Measurements from ENCODE around the gene POLR1B.

The POLR1B gene

GRCh38 chr2:112577756-112578155 is 35.5 kb downstream of the POLR1B start:
- no peak overlapping the region for H2BK5ac ChIP-seq (ENCODE audit: low read length)
- no peak overlapping the region for H3K4me2 ChIP-seq (ENCODE audit: insufficient read depth, low read length, poor library complexity, severe bottlenecking)
- no peak overlapping the region for H3K4me3 ChIP-seq (ENCODE audit: low read length in 2 of 2)
- H3K4ac ChIP-seq (ENCODE audit: low read length) = no peak overlapping the region
- H3K36me3 ChIP-seq (replicated peaks in 1 of 2; ENCODE audit: control insufficient read depth in 2 of 2, insufficient read depth in 2 of 2, low read length in 2 of 2) = peaks cover 12 to 41% of the 10 kb centered on the region in 2 donors
- H2BK12ac ChIP-seq (ENCODE audit: low read length) = no peak overlapping the region
- no peak overlapping the region for H2AK5ac ChIP-seq (ENCODE audit: low read depth, low read length)
- H3K27ac ChIP-seq (replicated peaks; ENCODE audit: low read length) = no peak overlapping the region
- no peak overlapping the region for H2AFZ ChIP-seq (ENCODE audit: low read length)
- H3K79me1 ChIP-seq (ENCODE audit: low read depth, low read length) = no peaks in the 10 kb centered on the region
- H3K9ac ChIP-seq (ENCODE audit: low read depth, low read length, poor library complexity) = no peak overlapping the region
- H3K18ac ChIP-seq (ENCODE audit: low read length) = no peak overlapping the region
- H3K23ac ChIP-seq (ENCODE audit: low read depth, low read length, poor library complexity) = no peak overlapping the region
- no peaks in the 10 kb centered on the region for H3K9me3 ChIP-seq (replicated peaks in 1 of 2; ENCODE audit: control insufficient read depth in 2 of 2, insufficient read depth in 1 of 2, low read depth in 1 of 2, low read length in 2 of 2)
- H2BK15ac ChIP-seq (ENCODE audit: low read length) = no peak overlapping the region
- no CpG with 5 or more reads among the region's 5 CpGs for WGBS, 2 donors (ENCODE audit: extremely low coverage in 2 of 2, insufficient read length in 2 of 2, insufficient replicate concordance in 1 of 2)
- no peak overlapping the region for H2BK120ac ChIP-seq (ENCODE audit: low read depth, low read length)
- no peaks in the 10 kb centered on the region for H3K27me3 ChIP-seq (ENCODE audit: control insufficient read depth in 3 of 3, insufficient read depth in 3 of 3, low read depth in 1 of 3, low read length in 3 of 3)
- no peak overlapping the region for H4K91ac ChIP-seq (ENCODE audit: low read depth, low read length, poor library complexity)
- DNase-seq (ENCODE audit: low spot score) = no peak
- no peak overlapping the region for H4K8ac ChIP-seq (ENCODE audit: low read depth, low read length)
- H3K14ac ChIP-seq (ENCODE audit: low read length) = no peak overlapping the region
- no peaks in the 10 kb centered on the region for H3K4me1 ChIP-seq (ENCODE audit: control insufficient read depth in 2 of 2, insufficient read depth in 1 of 2, low read depth in 1 of 2, low read length in 2 of 2)

DNA sequence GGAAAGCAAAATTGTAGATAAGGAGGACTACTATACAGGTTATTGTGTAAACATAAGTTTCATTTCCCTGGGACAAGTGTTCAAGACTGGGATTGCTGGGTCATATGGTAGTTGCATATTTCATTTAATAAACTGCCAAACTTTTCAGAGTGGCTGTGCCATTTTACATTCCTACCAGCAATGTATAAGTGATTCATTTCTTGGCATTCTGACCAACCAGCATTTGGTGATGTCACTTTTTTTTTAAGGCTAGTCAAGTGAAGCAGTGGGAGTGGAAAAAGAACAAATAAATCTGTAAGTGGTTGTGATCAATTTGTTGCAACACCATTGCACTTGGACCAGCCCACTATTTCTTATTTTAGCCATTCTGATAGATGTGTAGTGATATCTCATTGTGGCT is 37.0 kb downstream of the POLR1B start:
- H2BK120ac ChIP-seq (ENCODE audit: low read depth, low read length) = no peak overlapping the region
- no peak overlapping the region for H2BK5ac ChIP-seq (ENCODE audit: low read length)
- H3K27me3 ChIP-seq (ENCODE audit: control insufficient read depth in 3 of 3, insufficient read depth in 3 of 3, low read depth in 1 of 3, low read length in 3 of 3) = no peaks in the 10 kb centered on the region
- H3K9me3 ChIP-seq (replicated peaks in 1 of 2; ENCODE audit: control insufficient read depth in 2 of 2, insufficient read depth in 1 of 2, low read depth in 1 of 2, low read length in 2 of 2) = no peaks in the 10 kb centered on the region
- H3K9ac ChIP-seq (ENCODE audit: low read depth, low read length, poor library complexity) = no peak overlapping the region
- H3K36me3 ChIP-seq (replicated peaks in 1 of 2; ENCODE audit: control insufficient read depth in 2 of 2, insufficient read depth in 2 of 2, low read length in 2 of 2) = peaks cover 8 to 28% of the 10 kb centered on the region in 2 donors
- no peak overlapping the region for H3K4me2 ChIP-seq (ENCODE audit: insufficient read depth, low read length, poor library complexity, severe bottlenecking)
- H2BK15ac ChIP-seq (ENCODE audit: low read length) = no peak overlapping the region
- DNase-seq (ENCODE audit: low spot score) = no peak
- H3K4me1 ChIP-seq (ENCODE audit: control insufficient read depth in 2 of 2, insufficient read depth in 1 of 2, low read depth in 1 of 2, low read length in 2 of 2) = peaks cover 3% of the 10 kb centered on the region in 2 donors
- no peak overlapping the region for H3K18ac ChIP-seq (ENCODE audit: low read length)
- H2AK5ac ChIP-seq (ENCODE audit: low read depth, low read length) = no peak overlapping the region
- no peak overlapping the region for H3K14ac ChIP-seq (ENCODE audit: low read length)
- H4K8ac ChIP-seq (ENCODE audit: low read depth, low read length) = no peak overlapping the region
- H3K79me1 ChIP-seq (ENCODE audit: low read depth, low read length) = no peaks in the 10 kb centered on the region
- H4K91ac ChIP-seq (ENCODE audit: low read depth, low read length, poor library complexity) = no peak overlapping the region
- no peak overlapping the region for H2AFZ ChIP-seq (ENCODE audit: low read length)
- no peak overlapping the region for H3K23ac ChIP-seq (ENCODE audit: low read depth, low read length, poor library complexity)
- no peak overlapping the region for H2BK12ac ChIP-seq (ENCODE audit: low read length)
- no peak overlapping the region for H3K27ac ChIP-seq (replicated peaks; ENCODE audit: low read length)
- H3K4me3 ChIP-seq (ENCODE audit: low read length in 2 of 2) = no peak overlapping the region
- H3K4ac ChIP-seq (ENCODE audit: low read length) = no peak overlapping the region

GRCh38 chr2:112580084-112580483 is 37.8 kb downstream of the POLR1B start:
- H2BK12ac ChIP-seq (ENCODE audit: low read length) = no peak overlapping the region
- H2BK15ac ChIP-seq (ENCODE audit: low read length) = no peak overlapping the region
- no peaks in the 10 kb centered on the region for H3K9me3 ChIP-seq (replicated peaks in 1 of 2; ENCODE audit: control insufficient read depth in 2 of 2, insufficient read depth in 1 of 2, low read depth in 1 of 2, low read length in 2 of 2)
- peaks cover 5 to 19% of the 10 kb centered on the region in 2 donors for H3K36me3 ChIP-seq (replicated peaks in 1 of 2; ENCODE audit: control insufficient read depth in 2 of 2, insufficient read depth in 2 of 2, low read length in 2 of 2)
- H4K91ac ChIP-seq (ENCODE audit: low read depth, low read length, poor library complexity) = no peak overlapping the region
- H3K23ac ChIP-seq (ENCODE audit: low read depth, low read length, poor library complexity) = no peak overlapping the region
- H3K27me3 ChIP-seq (ENCODE audit: control insufficient read depth in 3 of 3, insufficient read depth in 3 of 3, low read depth in 1 of 3, low read length in 3 of 3) = no peaks in the 10 kb centered on the region
- no peak overlapping the region for H2AK5ac ChIP-seq (ENCODE audit: low read depth, low read length)
- H4K8ac ChIP-seq (ENCODE audit: low read depth, low read length) = no peak overlapping the region
- H3K27ac ChIP-seq (replicated peaks; ENCODE audit: low read length) = no peak overlapping the region
- H3K79me1 ChIP-seq (ENCODE audit: low read depth, low read length) = no peaks in the 10 kb centered on the region
- DNase-seq (ENCODE audit: low spot score) = no peak
- peaks cover 3 to 5% of the 10 kb centered on the region in 2 donors for H3K4me1 ChIP-seq (ENCODE audit: control insufficient read depth in 2 of 2, insufficient read depth in 1 of 2, low read depth in 1 of 2, low read length in 2 of 2)
- H3K4me3 ChIP-seq (ENCODE audit: low read length in 2 of 2) = no peak overlapping the region
- H3K18ac ChIP-seq (ENCODE audit: low read length) = no peak overlapping the region
- H3K9ac ChIP-seq (ENCODE audit: low read depth, low read length, poor library complexity) = no peak overlapping the region
- no peak overlapping the region for H3K4me2 ChIP-seq (ENCODE audit: insufficient read depth, low read length, poor library complexity, severe bottlenecking)
- H3K4ac ChIP-seq (ENCODE audit: low read length) = no peak overlapping the region
- H2BK120ac ChIP-seq (ENCODE audit: low read depth, low read length) = no peak overlapping the region
- no peak overlapping the region for H2AFZ ChIP-seq (ENCODE audit: low read length)
- no peak overlapping the region for H3K14ac ChIP-seq (ENCODE audit: low read length)
- no peak overlapping the region for H2BK5ac ChIP-seq (ENCODE audit: low read length)
- no CpG with 5 or more reads among the region's 7 CpGs for WGBS, 2 donors (ENCODE audit: extremely low coverage in 2 of 2, insufficient read length in 2 of 2, insufficient replicate concordance in 1 of 2)

DNA sequence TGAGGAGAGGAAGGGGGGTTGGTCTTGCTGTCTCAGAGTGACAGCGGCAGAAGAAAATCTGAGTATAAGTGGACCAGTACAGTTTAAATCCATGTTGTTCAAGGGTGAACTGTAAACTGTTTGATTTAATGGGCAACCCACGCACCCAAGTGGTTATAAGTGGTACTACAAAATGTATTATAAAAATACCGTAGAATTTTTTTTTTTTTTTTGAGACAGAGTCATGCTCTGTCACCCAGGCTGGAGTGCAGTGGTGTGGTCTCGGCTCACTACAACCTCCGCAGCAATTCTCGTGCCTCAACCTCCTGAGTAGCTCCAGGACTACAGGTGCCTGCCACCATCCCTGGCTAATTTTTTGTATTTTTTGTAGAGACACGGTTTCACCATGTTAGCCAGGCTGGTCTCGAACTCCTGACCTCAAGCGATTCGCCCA is 40.1 kb downstream of the POLR1B start:
- H3K4ac ChIP-seq (ENCODE audit: low read length) = no peak overlapping the region
- H2BK5ac ChIP-seq (ENCODE audit: low read length) = no peak overlapping the region
- H4K91ac ChIP-seq (ENCODE audit: low read depth, low read length, poor library complexity) = no peak overlapping the region
- peaks cover 4% of the 10 kb centered on the region for H3K79me1 ChIP-seq (ENCODE audit: low read depth, low read length)
- H4K8ac ChIP-seq (ENCODE audit: low read depth, low read length) = no peak overlapping the region
- WGBS, 2 donors (ENCODE audit: extremely low coverage in 2 of 2, insufficient read length in 2 of 2, insufficient replicate concordance in 1 of 2) = no CpG with 5 or more reads among the region's 10 CpGs
- no peak overlapping the region for H3K4me3 ChIP-seq (ENCODE audit: low read length in 2 of 2)
- peaks cover 3 to 9% of the 10 kb centered on the region in 2 donors for H3K4me1 ChIP-seq (ENCODE audit: control insufficient read depth in 2 of 2, insufficient read depth in 1 of 2, low read depth in 1 of 2, low read length in 2 of 2)
- no peak for DNase-seq (ENCODE audit: low spot score)
- no peak overlapping the region for H2AFZ ChIP-seq (ENCODE audit: low read length)
- no peak overlapping the region for H2BK15ac ChIP-seq (ENCODE audit: low read length)
- no peaks in the 10 kb centered on the region for H3K9me3 ChIP-seq (replicated peaks in 1 of 2; ENCODE audit: control insufficient read depth in 2 of 2, insufficient read depth in 1 of 2, low read depth in 1 of 2, low read length in 2 of 2)
- H3K27ac ChIP-seq (replicated peaks; ENCODE audit: low read length) = no peak overlapping the region
- H3K23ac ChIP-seq (ENCODE audit: low read depth, low read length, poor library complexity) = no peak overlapping the region
- no peak overlapping the region for H2BK120ac ChIP-seq (ENCODE audit: low read depth, low read length)
- H3K36me3 ChIP-seq (replicated peaks in 1 of 2; ENCODE audit: control insufficient read depth in 2 of 2, insufficient read depth in 2 of 2, low read length in 2 of 2) = peaks cover 8 to 14% of the 10 kb centered on the region in 2 donors
- H2AK5ac ChIP-seq (ENCODE audit: low read depth, low read length) = no peak overlapping the region
- H3K4me2 ChIP-seq (ENCODE audit: insufficient read depth, low read length, poor library complexity, severe bottlenecking) = no peak overlapping the region
- no peak overlapping the region for H3K9ac ChIP-seq (ENCODE audit: low read depth, low read length, poor library complexity)
- H3K27me3 ChIP-seq (ENCODE audit: control insufficient read depth in 3 of 3, insufficient read depth in 3 of 3, low read depth in 1 of 3, low read length in 3 of 3) = no peaks in the 10 kb centered on the region
- no peak overlapping the region for H3K14ac ChIP-seq (ENCODE audit: low read length)
- H2BK12ac ChIP-seq (ENCODE audit: low read length) = no peak overlapping the region
- no peak overlapping the region for H3K18ac ChIP-seq (ENCODE audit: low read length)
